Superior temporal gyrus (tissue), 1 donor: Measurements from ENCODE around the gene MUSK.
"Not testable (repeated sequence)": the region's sequence is repeated elsewhere in the genome, so short reads cannot be mapped to it uniquely, and the experiment has no call there.

Experiments
- DNase-seq: peaks from one replicate; pipeline ENCODE4 v3.0.0-alpha.2; 2016; ENCODE audit errors: extremely low spot score

The MUSK gene

DNA sequence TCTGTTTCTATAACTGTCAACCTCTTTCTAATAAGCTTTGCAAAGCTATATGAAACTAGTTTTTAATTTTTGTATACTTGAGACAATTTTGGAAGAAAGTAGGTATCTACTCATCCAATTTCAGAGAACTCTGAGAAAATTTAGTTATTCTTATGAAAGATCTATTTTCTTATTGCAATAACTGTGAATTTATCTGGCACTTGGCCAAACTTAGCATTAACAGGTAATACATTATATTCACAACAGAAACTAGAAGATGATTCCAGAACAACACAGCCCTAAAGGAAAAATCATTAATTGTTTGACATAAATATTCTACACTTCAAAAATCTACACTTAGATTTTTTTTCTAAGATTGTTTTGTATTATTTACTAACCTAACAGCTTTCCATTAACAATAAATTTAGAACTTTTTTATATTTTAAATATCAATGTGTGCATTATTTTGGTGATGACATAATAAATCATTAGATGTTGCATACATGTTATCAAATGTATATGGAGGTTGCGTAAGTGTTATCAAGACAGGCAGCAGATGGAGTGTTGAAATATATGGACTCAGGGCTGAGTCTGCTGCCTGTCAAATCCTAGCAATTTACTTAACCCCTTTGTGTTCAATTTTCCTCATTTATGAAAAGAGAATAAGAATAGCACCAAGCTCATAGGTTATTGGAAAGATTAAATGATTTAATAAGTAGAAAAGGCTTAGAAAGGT lies 141.8 kb downstream of the MUSK start:
- DNase-seq, result no peak

DNA sequence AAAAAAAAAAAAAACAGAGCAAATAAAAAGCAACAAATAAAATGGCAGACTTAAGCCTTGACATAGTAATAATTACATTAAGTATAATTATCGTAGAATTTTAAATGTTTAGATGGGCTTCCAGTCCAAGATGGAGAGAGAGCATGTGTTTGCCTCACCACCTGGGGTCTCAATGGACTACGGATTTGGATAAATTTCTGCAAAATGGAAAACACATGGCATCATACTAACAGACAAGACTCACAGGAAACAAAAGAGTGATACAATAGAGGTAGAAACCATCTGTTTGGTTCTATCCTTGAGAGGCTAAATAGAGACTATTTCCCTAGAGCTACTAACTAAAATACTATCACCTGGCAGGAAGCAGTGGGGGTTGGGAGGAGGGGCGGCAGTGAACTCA lies 144.3 kb downstream of the MUSK start:
- no peak for DNase-seq

DNA sequence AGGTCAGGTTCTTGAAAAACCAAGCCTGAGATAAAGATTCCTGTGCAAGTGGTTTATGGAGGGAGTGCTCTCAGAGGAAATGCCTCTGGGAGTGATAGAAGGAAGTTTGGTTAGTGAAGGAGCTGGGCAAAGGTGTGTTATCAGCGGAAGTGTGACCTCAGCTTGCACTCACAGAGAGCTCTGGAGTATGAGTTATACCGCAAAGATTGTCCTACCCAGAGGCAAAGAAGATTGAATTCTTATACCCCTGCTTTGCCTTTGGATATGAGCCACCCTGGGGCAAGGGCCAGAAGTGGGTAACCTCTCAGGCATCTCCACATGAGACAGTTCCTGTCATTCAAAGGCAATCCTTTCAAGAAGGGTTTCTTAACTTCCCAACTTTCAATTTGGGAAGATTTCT lies 145.6 kb downstream of the MUSK start:
- no peak for DNase-seq

DNA sequence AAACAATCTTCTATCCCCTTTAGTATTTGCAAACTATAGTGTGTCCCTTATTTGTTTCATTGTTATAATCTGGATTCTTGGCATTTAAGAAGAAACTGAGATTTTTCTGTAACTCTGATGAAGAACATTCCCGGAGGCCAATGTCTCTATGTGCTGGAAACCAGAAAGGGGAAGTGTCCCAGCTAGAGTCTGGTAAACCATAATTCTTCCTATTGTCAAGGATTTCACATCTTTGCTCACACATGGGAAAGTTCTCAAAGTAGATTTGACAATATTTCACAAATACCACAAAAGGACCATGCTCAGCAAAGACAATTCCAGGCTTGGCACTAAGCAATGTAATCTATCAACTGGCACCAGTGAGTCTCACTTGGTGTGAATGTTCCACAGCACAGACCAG lies 146.8 kb downstream of the MUSK start:
- DNase-seq, result no peak

DNA sequence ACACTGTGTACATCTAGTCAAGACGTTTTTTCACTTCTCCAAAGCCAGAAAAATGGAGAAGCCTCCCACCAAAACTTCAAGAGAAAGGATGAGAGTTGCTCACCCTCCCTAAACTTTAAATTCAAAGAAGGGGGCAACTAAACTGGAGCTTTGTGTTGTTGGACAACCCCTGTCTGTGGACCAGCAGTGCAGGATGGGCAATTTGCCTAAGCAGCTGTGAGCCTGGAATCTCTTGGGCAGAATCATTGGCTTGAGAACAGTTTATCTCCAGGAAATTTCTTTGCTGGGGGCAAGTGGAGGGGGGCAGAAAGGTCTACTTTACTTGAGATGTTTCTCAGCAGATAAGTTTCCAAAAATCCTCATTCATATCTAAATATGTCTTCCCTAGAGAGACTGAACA lies 151.8 kb downstream of the MUSK start:
- DNase-seq, result peak; percentile 64

DNA sequence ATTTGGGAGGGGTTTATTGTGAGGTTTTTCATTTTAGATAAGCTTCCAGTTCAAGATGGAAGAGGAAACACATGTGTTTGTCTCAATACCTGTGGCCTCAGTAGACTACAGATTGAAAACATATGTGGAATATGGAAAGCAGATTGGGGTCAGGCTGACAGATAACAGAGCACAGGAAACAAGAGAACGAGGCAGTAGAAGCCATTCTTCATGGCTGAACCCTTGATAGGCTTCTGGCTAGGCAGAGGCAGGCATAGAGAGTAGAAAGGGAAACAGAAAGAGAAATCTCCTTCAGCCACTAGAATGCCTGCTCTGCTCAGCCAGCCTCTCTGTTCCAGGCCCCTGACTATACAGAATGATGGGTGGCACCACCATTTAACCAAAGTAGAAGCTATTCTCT lies 152.5 kb downstream of the MUSK start:
- no peak for DNase-seq

DNA sequence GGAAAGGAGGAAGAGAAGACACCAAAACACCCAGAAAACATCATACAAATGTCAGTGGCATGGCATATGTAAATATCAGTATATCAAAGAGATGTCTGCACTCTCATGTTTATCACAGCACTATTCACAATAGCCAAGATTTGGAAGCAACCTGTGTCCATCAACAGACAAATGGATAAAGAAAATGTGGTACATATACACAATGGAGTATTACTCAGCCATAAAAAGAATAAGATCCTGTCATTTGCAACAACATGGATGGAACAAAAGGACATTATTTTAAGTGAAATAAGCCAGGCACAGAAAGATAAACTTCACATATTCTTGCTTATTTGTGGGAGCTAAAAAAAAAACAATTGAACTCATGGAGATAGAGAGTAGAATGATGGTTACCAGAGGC lies 156.5 kb downstream of the MUSK start:
- not testable (repeated sequence) for DNase-seq

DNA sequence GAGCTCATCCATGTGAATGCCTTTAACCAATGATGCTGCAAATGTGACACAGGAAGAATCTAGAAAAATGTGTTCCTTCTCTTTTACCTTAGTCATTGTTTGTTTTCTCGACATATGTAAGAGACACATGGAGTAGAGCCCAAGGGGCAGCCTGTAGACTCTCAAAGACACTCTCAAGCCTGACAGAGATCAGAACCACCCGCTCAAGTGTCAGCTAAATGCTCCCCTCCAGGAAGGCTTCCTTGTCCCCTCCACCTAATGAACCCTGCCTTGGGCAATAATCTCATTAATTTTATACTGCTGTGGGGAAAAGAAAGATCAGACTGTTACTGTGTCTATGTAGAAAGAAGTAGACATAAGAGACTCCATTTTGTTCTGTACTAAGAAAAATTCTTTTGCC lies 157.4 kb downstream of the MUSK start:
- DNase-seq, result no peak

DNA sequence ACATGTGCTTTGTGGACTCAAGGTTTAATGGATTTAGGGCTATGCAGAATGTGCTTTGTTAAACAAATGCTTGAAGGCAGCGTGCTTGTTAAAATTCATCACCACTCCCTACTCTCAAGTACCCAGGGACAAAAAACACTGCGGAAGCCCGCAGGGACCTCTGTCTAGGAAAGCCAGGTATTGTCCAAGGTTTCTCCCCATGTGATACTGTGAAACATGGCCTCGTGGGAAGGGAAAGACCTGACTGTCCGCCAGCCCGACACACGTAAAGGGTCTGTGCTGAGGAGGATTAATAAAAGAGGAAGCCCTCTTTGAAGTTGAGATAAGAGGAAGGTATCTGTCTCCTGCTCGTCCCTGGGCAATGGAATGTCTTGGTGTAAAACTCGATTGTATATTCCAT lies 157.8 kb downstream of the MUSK start:
- not testable (repeated sequence) for DNase-seq

DNA sequence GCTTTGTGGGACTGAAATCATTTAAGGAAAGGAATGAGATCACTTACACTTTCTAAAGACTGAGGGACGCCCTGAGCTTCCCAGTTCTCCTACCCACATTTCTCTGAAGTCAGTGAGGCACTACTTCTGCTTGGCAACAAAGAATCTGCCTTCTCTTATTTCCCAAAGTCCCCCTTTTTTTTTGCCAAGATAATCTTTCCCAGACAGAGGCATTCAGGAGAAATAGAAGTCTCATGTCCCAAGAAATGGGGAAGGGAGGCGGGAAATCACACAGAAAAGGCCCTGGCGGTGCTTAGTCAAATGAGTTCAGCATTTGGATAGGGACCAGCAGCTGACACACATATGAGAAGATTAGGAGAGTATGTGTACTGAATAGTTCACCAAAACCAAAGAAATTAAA lies 159.7 kb downstream of the MUSK start:
- DNase-seq, result peak; percentile 76

DNA sequence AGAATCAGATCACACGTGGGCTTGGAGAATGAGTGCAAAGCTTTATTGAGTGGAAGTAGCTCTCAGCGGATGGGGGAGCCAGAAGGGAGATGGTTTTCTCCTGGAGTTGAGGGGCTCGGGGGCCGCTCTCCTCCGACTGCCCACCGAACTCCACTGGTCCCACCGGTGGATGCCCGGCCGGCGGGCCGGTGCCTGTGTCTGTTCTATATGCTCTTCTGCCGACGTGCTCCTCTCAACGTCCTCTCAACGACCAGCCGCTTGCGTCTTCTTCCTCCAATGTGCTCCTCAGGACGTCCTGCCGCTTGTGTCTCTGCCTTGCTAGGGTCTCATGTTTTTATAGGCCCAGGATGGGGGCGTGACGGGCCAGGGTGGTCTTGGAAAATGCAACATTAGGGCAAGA lies 161.9 kb downstream of the MUSK start:
- DNase-seq, result no peak

DNA sequence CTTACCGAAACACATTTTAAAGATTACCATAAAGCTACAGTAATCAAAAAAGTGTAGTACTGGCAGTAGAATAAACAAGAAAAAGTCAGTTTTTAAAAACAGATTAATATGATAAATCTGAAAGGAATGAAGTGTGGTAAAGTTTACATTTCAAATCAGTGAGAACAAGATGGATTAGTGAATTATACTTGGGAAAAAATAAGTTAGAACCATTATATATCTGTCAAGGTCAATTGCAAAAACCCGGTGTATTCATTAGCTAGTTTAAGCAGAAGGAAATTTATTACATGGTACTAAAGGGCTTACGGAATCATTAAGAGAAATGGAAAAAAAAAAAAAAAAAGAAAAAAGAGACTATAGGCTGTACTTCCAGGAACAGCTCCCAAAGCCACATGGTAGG lies 164.3 kb downstream of the MUSK start:
- no peak for DNase-seq

DNA sequence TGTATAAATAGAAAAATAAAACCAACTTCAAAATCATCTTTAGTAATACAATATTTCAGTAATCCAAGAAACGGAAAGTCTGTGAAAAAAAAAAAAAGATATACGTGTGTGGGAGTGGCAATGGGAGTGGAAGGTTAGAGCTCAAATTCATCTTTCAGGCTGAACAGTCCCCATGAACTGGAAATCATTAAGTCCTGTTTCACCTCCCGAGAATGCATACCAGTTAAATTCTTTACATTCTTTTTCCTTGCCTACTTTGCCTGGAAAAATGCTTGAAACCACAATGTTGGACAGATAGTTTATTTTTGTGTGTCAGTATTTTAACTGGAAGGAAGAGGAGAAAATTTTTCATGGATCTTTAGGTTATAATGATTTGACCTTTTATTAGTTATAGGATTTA lies 166.8 kb downstream of the MUSK start:
- no peak for DNase-seq

DNA sequence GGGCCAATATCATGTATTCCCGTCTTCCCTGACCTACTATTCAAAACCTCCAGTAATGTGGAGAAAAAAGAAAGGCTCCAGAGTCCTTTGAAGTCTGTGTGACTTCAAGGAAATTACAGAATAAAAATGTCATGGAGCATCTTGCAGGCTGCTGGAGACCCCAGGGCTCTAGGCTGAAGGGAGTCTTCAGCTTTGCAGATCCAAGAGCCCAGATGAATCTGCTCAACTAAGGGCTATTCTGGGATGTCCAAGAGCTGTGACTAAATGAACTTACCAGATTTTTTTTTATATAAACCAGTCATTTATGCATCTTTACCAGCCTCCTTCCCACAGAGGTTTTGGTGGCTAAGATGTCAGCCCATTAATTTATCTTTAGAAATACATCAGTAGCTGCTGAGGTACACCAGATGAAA lies 167.3 kb downstream of the MUSK start:
- no peak for DNase-seq

DNA sequence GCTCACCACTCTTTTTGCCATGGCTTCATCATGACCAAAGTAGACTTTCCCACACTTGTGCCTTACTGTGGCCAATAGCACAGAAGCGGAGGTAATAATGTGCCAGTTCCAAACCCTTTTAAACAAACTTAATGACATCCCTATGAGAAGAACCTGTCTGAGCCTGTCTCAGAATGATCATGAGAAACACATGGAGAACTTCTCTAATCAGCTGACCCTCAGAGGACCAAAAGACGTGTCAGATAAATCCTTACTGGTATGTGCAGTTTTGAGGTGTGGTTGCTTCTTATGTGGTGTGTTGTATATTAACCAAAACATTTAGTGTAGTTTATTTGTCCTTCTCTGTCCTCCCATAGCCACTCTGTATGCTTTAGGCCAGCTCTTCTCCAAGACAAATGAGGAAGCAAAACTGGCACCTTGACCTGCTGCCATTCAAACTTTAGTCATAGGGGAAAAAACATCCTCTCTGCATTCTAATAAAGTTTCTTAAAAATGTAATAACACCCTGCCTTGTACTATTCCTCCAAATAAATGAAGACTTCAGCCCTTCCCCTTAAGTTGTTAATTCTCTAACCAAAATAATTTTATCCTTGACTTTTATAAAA lies 168.9 kb downstream of the MUSK start:
- no peak for DNase-seq

DNA sequence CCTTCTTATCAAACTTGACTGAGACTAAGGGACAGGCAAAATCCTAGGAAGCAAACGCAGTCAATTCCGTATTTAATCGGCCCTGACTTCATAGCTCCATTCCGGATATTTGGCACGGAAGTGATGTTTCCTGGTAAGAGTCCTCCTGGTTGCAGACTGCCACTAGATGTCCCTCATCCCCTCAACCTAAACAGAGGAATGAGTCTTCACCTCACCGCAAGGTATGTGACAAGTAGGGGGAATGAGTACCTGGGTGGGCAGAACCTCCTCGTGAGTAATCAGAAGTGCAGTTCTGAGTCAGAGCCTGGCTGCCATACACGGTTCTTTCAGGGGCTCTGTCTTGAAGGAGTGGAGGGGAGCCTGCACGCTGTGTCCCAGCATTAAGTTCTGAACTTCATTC lies 173.6 kb downstream of the MUSK start:
- DNase-seq, result no peak

DNA sequence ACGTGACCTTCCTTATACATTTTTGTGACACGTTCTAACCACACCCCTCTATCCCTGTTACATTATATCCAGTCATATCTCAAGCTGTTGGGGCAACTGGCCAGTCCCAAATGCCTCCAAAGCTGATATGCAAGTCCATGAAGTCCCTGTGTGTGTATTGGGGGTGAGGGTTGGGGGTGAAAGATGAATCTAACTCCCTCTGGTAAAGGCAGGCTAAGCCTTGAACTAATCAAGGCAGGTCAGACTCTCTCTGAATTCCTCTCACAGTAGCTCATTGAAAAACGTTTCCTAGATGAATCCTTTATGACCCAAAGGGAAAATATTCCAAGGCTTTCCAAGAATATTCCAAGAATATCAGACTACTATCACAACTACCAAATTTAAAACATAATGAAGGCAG lies 174.4 kb downstream of the MUSK start:
- DNase-seq, result no peak

DNA sequence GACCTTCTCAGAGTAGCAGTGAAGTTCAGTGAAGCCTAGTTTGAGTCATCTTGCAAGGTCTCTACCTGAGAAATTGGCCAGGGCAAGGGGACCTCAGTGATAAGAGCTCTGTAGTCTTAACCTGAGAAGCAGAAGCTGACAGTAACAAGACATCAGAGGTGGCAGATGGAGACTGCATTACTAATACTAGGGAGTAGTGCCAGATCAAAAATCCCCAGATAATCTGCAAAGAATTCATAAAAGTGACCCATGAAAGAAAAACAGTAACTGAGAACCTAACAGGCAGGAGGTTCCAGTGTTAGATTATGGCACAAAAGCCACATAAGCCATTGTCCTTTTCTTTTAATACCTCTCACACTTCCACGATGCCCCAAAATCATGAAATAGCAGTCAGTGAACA lies 175.5 kb downstream of the MUSK start:
- DNase-seq, result no peak

DNA sequence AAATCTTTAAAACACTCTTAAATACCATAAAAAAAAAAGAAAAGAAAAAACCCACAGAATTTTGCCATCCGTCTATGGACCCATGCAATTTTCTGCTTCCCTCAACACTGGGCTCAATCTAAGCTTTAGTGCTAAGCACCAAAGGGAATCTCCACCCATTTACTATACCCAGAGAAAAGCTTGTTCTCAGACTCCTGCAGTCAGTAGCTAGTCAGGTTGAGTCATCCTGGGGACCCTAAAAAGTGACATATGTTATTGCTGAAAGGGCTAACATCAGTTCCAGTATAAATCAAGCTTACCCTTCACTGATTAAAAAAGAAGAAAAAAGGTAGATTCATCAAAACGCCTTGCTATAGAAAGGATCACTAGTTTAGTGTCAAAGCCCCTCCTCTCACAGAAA lies 177.6 kb downstream of the MUSK start:
- no peak for DNase-seq

DNA sequence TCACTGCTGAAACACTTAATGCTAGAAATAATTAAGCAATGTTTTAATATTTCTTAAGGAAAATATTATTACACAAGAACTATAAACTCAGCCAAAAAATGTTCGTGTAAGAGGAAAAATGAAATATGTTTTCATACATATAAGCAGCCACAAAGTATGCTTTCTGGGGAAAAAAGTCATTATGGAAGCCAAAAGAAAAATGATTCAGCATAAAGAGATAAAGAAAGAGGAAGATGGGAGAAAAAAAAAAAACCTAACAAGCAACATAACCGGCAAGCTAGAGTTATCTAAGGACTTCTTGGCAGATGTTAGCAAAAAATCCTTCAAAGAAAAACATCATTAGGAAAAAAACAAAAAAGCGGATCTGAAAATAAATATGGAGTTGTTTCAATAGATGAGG lies 179.1 kb downstream of the MUSK start:
- no peak for DNase-seq

DNA sequence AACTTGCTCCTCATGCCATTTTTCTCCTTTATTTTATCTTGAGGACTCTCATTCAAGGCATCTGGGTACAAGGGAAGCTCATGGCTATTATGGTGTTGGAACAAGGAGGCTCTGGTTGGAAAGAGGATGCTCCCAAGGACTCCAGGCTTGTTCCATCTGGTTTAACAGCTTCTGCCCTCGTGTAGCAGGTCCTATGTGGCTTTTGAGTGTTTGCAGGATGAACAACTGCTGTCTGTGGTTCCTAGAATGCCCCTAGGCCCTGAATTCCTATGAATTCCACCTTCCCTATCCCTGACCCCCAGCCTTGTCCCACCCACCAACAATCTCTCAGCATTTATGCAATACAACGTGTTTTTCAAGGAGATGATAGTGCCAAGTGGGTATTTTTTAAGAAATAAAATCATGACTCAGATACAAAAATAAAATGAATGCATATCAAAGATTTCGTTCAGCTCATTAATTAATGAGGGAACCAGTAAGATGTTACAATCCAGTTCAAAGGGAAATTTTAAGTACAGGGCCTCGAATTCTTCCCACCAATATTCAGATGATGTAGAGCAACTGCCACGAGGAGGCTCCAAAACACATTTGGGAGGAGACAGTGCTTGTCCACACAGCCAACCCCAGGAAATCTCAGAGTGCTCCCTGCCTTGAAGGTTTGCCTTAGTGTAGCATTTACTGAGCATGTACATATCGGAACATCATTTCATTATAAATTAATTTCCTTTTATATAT lies 182.0 kb downstream of the MUSK start:
- DNase-seq, result no peak
